K562 (cell line): ENCODE results near the gene FKBP8. TPM values are rescaled to one million over a fixed set of nuclear protein-coding genes. Genes with fewer than 3 reads are reported as not detected.
A peak's percentile ranks its signal among the peaks of the same experiment; 100 is the strongest.

Source experiments
- BRCA1 ChIP-seq, 2 experiments: fragments of 450-650 bp in 1 of 2; sonication (generic) in 1 of 2; formaldehyde crosslinking in 1 of 2; IDR thresholded peaks; 2 replicates each; pipeline versions ENCODE4 v1.5.0 to v1.6.1; 2017 to 2020; ENCODE audit warnings: mild to moderate bottlenecking in 1 of 2, missing genetic modification reagents in 1 of 2
- CEBPG ChIP-seq, 3 experiments: fragments of 200-800 bp in 1 of 3; sonication (Bioruptor generic) in 1 of 3; sonication (generic) in 1 of 3; formaldehyde crosslinking in 1 of 3; IDR thresholded peaks in 2 of 3; conservative IDR thresholded peaks in 1 of 3; 2 replicates each; pipeline versions ENCODE4 v1.6.1 to v1.8.0; 2016 to 2022; ENCODE audit warnings: missing compliant biosample characterization in 2 of 3, missing genetic modification characterization in 2 of 3, mild to moderate bottlenecking in 1 of 3, missing genetic modification reagents in 1 of 3
- GATAD2B ChIP-seq: fragments of 450-650 bp; IDR thresholded peaks from 2 replicates; pipeline ENCODE4 v1.6.1; 2017; ENCODE audit warnings: mild to moderate bottlenecking, borderline replicate concordance
- MBD2 ChIP-seq: sonication (generic); IDR thresholded peaks from 2 replicates; pipeline ENCODE4 v1.6.1; 2016; ENCODE audit warnings: low read depth, borderline replicate concordance
- RAD21 ChIP-seq, 2 experiments: fragments of 250-450 bp in 1 of 2; fragments of 450-650 bp in 1 of 2; sonication (Bioruptor Pico) in 1 of 2; formaldehyde crosslinking in 1 of 2; IDR thresholded peaks in 1 of 2; conservative IDR thresholded peaks in 1 of 2; 2 replicates each; pipeline versions ENCODE4 v1.4.0 to v1.8.0; 2020 to 2022; ENCODE audit warnings: mild to moderate bottlenecking in 2 of 2, moderate library complexity in 1 of 2
- SMC3 ChIP-seq: conservative IDR thresholded peaks from 2 replicates; pipeline ENCODE4 v1.6.1; 2011; ENCODE audit warnings: low read depth, low read length, improper control_type of control experiment; ENCODE audit not compliant: insufficient read depth
- TOE1 ChIP-seq, 2 experiments: fragments of 450-650 bp in 1 of 2; sonication (generic) in 1 of 2; formaldehyde crosslinking in 1 of 2; IDR thresholded peaks; 2 replicates each; pipeline versions ENCODE4 v1.7.1 to v1.8.0; 2016 to 2022; ENCODE audit warnings: borderline replicate concordance in 2 of 2, mild to moderate bottlenecking in 2 of 2, antibody characterized with exemption in 1 of 2, inconsistent platforms in 1 of 2, low read depth in 1 of 2, missing genetic modification reagents in 1 of 2, moderate library complexity in 1 of 2
- U2AF2 ChIP-seq: fragments of 200-400 bp; formaldehyde crosslinking; optimal IDR thresholded peaks from 2 replicates; pipeline ENCODE3; 2017; ENCODE audit warnings: low read depth, mild to moderate bottlenecking, low read length
- XRCC5 ChIP-seq: fragments of 200-400 bp; formaldehyde crosslinking; IDR thresholded peaks from 2 replicates; pipeline ENCODE4 v1.6.1; 2017; ENCODE audit warnings: low read depth, mild to moderate bottlenecking, low read length
- ZNF174 ChIP-seq: fragments of 250-450 bp; sonication (Bioruptor Pico); IDR thresholded peaks from 2 replicates; pipeline ENCODE4 v1.4.0; 2020; ENCODE audit warnings: mild to moderate bottlenecking
- polyA plus RNA-seq, 8 experiments: library from polyadenylated mRNA; depleted of rRNA in 4 of 8; stranded (reverse) in 5 of 8; unstranded in 3 of 8; fragments of >200 nt; fragmentation: Nextera tagmentation in 2 of 8; fragmentation: Illumina TruSeq in 1 of 8; extraction: Ambion mirVana in 2 of 8; extraction: Trizol in 1 of 8; gene quantifications; 2 replicates each; pipeline versions ENCODE4 v1.2.1 to v1.2.3, GENCODE V29; 2011 to 2014; ENCODE audit warnings: inconsistent platforms in 1 of 8, missing spikeins in 1 of 8
- total RNA-seq, 7 experiments: library from RNA; depleted of rRNA in 6 of 7; stranded (reverse); fragments of >200 nt in 6 of 7; fragmentation: Illumina TruSeq in 2 of 7; extraction: Trizol in 2 of 7; gene quantifications; 2 replicates each; pipeline versions ENCODE4 v1.2.1 to v1.2.3, GENCODE V29; 2011 to 2021; ENCODE audit warnings: low replicate concordance in 1 of 7
- TF ChIP-seq, protein P1 (sequence below): fragments of 450-650 bp; IDR thresholded peaks from 2 replicates; pipeline ENCODE4 v1.6.1; 2016; ENCODE audit warnings: low read depth
- TF ChIP-seq, protein P2 (sequence below): fragments of 200-800 bp; sonication (Bioruptor generic); IDR thresholded peaks from 2 replicates; pipeline ENCODE4 v1.6.1; 2017; ENCODE audit warnings: missing genetic modification characterization, missing compliant biosample characterization
- TF ChIP-seq, protein P3 (sequence below): fragments of 250-450 bp; sonication (Bioruptor Pico); IDR thresholded peaks from 2 replicates; pipeline ENCODE4 v1.5.0; 2020; ENCODE audit warnings: mild to moderate bottlenecking

Gene FKBP8
- total and polyA plus RNA-seq, 9 of the 15 experiments (the other 6 are each of a cell fraction or from before 2014, with no cell fraction given), result 0.46 to 236 (median 104) TPM

DNA sequence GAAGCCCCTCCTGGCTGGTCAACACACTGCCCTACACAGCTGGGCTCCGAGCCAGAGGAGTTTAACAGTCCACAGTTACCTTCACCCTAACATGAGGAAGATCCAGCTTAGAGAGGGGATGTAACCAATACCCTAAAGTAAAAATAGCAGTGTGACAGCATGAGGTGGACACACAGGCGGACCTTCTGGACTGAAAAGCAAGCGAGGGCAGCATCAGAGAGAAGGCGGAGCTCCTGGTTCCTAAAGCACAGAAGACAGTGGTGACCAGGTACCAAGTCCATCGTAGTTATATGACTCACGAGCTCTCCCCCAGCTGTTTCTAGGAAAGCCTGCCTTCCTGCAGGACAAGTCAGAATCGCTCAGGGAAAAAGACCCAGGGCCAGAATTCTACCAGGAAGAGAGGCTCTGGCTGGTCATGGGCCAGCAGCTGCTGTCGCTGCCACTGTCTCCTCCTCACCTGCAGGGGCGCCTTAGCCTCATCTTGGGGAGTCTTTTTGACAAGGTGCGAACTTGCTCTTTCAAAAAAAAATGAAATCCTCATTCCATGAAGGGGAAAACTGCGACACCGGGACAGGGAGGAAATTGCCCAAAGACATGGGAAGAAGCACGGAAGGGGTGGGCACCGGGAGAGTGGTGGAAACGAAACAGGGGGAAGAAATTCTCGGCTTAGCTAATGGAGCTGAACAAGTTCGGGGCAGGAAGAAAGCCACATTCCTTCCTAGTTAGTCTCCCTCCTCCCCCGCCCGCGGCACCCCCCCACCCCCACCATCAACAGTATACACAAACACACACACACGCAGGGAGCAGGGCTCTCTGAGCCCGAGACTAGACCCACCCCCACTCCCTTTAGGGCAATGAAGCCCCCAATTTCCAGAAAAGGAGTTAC lies 23.2 kb downstream of the FKBP8 start (continued):
- TF ChIP-seq, protein P1, sequence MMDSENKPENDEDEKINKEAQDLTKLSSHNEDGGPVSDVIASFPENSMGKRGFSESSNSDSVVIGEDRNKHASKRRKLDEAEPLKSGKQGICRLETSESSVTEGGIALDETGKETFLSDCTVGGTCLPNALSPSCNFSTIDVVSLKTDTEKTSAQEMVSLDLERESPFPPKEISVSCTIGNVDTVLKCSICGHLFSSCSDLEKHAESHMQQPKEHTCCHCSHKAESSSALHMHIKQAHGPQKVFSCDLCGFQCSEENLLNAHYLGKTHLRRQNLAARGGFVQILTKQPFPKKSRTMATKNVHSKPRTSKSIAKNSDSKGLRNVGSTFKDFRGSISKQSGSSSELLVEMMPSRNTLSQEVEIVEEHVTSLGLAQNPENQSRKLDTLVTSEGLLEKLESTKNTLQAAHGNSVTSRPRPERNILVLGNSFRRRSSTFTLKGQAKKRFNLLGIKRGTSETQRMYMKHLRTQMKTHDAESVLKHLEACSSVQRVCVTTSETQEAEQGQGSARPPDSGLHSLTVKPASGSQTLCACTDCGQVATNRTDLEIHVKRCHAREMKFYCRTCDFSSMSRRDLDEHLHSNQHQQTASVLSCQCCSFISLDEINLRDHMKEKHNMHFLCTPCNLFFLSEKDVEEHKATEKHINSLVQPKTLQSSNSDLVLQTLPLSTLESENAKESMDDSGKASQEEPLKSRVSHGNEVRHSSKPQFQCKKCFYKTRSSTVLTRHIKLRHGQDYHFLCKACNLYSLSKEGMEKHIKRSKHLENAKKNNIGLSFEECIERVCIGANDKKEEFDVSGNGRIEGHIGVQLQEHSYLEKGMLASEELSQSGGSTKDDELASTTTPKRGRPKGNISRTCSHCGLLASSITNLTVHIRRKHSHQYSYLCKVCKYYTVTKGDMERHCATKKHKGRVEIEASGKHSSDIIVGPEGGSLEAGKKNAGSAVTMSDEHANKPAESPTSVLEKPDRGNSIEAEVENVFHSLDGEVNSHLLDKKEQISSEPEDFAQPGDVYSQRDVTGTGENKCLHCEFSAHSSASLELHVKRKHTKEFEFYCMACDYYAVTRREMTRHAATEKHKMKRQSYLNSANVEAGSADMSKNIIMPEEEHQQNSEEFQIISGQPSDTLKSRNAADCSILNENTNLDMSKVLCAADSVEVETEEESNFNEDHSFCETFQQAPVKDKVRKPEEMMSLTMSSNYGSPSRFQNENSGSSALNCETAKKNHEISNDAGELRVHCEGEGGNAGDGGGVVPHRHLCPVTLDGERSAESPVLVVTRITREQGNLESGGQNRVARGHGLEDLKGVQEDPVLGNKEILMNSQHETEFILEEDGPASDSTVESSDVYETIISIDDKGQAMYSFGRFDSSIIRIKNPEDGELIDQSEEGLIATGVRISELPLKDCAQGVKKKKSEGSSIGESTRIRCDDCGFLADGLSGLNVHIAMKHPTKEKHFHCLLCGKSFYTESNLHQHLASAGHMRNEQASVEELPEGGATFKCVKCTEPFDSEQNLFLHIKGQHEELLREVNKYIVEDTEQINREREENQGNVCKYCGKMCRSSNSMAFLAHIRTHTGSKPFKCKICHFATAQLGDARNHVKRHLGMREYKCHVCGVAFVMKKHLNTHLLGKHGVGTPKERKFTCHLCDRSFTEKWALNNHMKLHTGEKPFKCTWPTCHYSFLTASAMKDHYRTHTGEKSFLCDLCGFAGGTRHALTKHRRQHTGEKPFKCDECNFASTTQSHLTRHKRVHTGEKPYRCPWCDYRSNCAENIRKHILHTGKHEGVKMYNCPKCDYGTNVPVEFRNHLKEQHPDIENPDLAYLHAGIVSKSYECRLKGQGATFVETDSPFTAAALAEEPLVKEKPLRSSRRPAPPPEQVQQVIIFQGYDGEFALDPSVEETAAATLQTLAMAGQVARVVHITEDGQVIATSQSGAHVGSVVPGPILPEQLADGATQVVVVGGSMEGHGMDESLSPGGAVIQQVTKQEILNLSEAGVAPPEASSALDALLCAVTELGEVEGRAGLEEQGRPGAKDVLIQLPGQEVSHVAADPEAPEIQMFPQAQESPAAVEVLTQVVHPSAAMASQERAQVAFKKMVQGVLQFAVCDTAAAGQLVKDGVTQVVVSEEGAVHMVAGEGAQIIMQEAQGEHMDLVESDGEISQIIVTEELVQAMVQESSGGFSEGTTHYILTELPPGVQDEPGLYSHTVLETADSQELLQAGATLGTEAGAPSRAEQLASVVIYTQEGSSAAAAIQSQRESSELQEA, result no peak
- TF ChIP-seq, protein P2, sequence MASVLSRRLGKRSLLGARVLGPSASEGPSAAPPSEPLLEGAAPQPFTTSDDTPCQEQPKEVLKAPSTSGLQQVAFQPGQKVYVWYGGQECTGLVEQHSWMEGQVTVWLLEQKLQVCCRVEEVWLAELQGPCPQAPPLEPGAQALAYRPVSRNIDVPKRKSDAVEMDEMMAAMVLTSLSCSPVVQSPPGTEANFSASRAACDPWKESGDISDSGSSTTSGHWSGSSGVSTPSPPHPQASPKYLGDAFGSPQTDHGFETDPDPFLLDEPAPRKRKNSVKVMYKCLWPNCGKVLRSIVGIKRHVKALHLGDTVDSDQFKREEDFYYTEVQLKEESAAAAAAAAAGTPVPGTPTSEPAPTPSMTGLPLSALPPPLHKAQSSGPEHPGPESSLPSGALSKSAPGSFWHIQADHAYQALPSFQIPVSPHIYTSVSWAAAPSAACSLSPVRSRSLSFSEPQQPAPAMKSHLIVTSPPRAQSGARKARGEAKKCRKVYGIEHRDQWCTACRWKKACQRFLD (CRISPR knock-in tag), result no peak
- TF ChIP-seq U2AF2, result no peak
- TF ChIP-seq GATAD2B, result no peak
- TF ChIP-seq TOE1 (IDR thresholded peaks at IDR 0.05; ENCODE audit: borderline replicate concordance), result 0 out of 2 replicates have a peak, but pooled peaks have one; percentile 12
- TF ChIP-seq TOE1 (CRISPR knock-in tag; IDR thresholded peaks at IDR 0.05; ENCODE audit: borderline replicate concordance, low read depth), result no peak
- no peak for TF ChIP-seq CEBPG (CRISPR knock-in tag; IDR thresholded peaks at IDR 0.05)
- no peak for TF ChIP-seq CEBPG (tag; conservative IDR thresholded peaks at IDR 0.05 in 1 of 2, IDR thresholded peaks at IDR 0.05 in 1 of 2)
- no peak for TF ChIP-seq MBD2
- 0 out of 2 replicates have a peak, but pooled peaks have one; percentile 28 for TF ChIP-seq SMC3
- TF ChIP-seq RAD21 (CRISPR knock-in tag; conservative IDR thresholded peaks at IDR 0.05 in 1 of 2, IDR thresholded peaks at IDR 0.05 in 1 of 2), result peak; percentile 50 to 59
- TF ChIP-seq XRCC5, result peak; percentile 81; the same call in 1 of the 2 replicates
- TF ChIP-seq, protein P3, sequence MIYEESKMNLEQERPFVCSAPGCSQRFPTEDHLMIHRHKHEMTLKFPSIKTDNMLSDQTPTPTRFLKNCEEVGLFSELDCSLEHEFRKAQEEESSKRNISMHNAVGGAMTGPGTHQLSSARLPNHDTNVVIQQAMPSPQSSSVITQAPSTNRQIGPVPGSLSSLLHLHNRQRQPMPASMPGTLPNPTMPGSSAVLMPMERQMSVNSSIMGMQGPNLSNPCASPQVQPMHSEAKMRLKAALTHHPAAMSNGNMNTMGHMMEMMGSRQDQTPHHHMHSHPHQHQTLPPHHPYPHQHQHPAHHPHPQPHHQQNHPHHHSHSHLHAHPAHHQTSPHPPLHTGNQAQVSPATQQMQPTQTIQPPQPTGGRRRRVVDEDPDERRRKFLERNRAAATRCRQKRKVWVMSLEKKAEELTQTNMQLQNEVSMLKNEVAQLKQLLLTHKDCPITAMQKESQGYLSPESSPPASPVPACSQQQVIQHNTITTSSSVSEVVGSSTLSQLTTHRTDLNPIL (CRISPR knock-in tag), result no peak
- no peak for TF ChIP-seq ZNF174 (CRISPR knock-in tag)
- TF ChIP-seq BRCA1 (IDR thresholded peaks at IDR 0.05), result no peak
- no peak for TF ChIP-seq BRCA1 (CRISPR knock-in tag; IDR thresholded peaks at IDR 0.05)
